Measurements from ENCODE around the gene TMEM52B. TPM values are rescaled to one million over a fixed set of nuclear protein-coding genes. Genes with fewer than 3 reads are reported as not detected.

TMEM52B gene
- total and polyA plus RNA-seq, 2 of the 13 experiments (the other 11 are each of a cell fraction or from before 2014, with no cell fraction given), result not detected

GRCh38 chr12:10211940-10212738 is 33.3 kb downstream of the TMEM52B start:
- Histone ChIP-seq H3K4me1 (ENCODE audit: insufficient read depth, low read length) (peaks cover 19% of the 10 kb centered on the region; the same call in 1 of the 2 replicates), H3K4me2 (ENCODE audit: low read depth, low read length) (peak overlapping the region; percentile 98), H3K27me3 (ENCODE audit: control insufficient read depth in 1 of 2, insufficient read depth in 2 of 2, low read length in 2 of 2) (no peaks in the 10 kb centered on the region; a peak in 1 of 5 replicates), H3K79me2 (ENCODE audit: insufficient read depth, low read length) (no peaks in the 10 kb centered on the region), H3K36me3 (replicated peaks in 1 of 2; ENCODE audit: control insufficient read depth in 1 of 2, insufficient read depth in 2 of 2, low read length in 2 of 2) (no peaks in the 10 kb centered on the region), H2AFZ (ENCODE audit: low read length) (no peak overlapping the region), H3K27ac (ENCODE audit: extremely low read length, insufficient read depth, low read length) (peak overlapping the region; percentile 80), H3K4me3 (replicated peaks in 1 of 3; ENCODE audit: insufficient read depth in 1 of 3, low read depth in 2 of 3, low read length in 3 of 3) (peak overlapping the region; percentile 82 to 97 (median 91)), H3K9me3 (ENCODE audit: low read length) (no peaks in the 10 kb centered on the region), H3K9ac (ENCODE audit: insufficient read depth, low read depth, low read length) (peak overlapping the region; percentile 76), H4K20me1 (ENCODE audit: insufficient read depth, low read length) (no peaks in the 10 kb centered on the region)
- ChIA-PET POLR2A (interaction anchor here (1.0 to 1.9 kb wide), 2 partner anchors 153 to 959 kb away, joined by 4 to 7 read pairs; partner anchors contain the start of gene SMIM10L1), CTCF (ENCODE audit: low intra/inter-chr PET ratio, low total read pairs) (no interaction called here)
- DNase-seq (ENCODE audit: low spot score), result peak; percentile 95
- BruUV-seq (replicated peaks), result no TSS peak
- intact Hi-C loops (cut with micrococcal nuclease; ENCODE audit: unreplicated experiment), result loop anchor here (1.0 to 2.0 kb wide), 2 partner anchors 401 to 511 kb away; partner anchors contain the start of genes MAGOHB and YBX3
- FAIRE-seq, result peak; percentile 82
- WGBS (ENCODE audit: low lambda C conversion rate), result 33% methylated on average over 30 of the region's 40 CpGs
- in situ Hi-C loops (cut with HindIII; ENCODE audit: extremely low pct_ligation_motif_present, low pct_unique_long_range_greater_than_20kb), result no loop called here
- peak; percentile 96 for ATAC-seq
- TF ChIP-seq ZNF274 (CRISPR knock-in tag; IDR thresholded peaks at IDR 0.05) (no peak), FOXJ3 (CRISPR knock-in tag; IDR thresholded peaks at IDR 0.05; ENCODE audit: borderline replicate concordance) (peak; percentile 61; the same call in 1 of the 2 replicates), MEIS2 (CRISPR knock-in tag; IDR thresholded peaks at IDR 0.05) (no peak), ZNF510 (CRISPR knock-in tag; IDR thresholded peaks at IDR 0.05; ENCODE audit: low read depth) (0 out of 2 replicates have a peak, but pooled peaks have one; percentile 19), RFXANK (CRISPR knock-in tag; IDR thresholded peaks at IDR 0.05) (no peak), HNF1A (IDR thresholded peaks at IDR 0.05; ENCODE audit: low read depth) (no peak), HNF1A (CRISPR knock-in tag; IDR thresholded peaks at IDR 0.05; ENCODE audit: borderline replicate concordance) (no peak), RAD21 (CRISPR knock-in tag; IDR thresholded peaks at IDR 0.05) (no peak), TGIF2 (CRISPR knock-in tag; IDR thresholded peaks at IDR 0.05) (no peak), ZMYM3 (CRISPR knock-in tag; IDR thresholded peaks at IDR 0.05) (peak; percentile 71), ZNF431 (CRISPR knock-in tag; IDR thresholded peaks at IDR 0.05; ENCODE audit: borderline replicate concordance, low read depth) (no peak), NFATC3 (CRISPR knock-in tag; IDR thresholded peaks at IDR 0.05) (0 out of 2 replicates have a peak, but pooled peaks have one; percentile 44), YEATS4 (CRISPR knock-in tag; IDR thresholded peaks at IDR 0.05; ENCODE audit: borderline replicate concordance) (no peak; the same call in 1 of the 2 replicates), YY1 (IDR thresholded peaks at IDR 0.05; ENCODE audit: insufficient read depth, insufficient replicate concordance, low read depth, low read length) (no peak), TRAFD1 (CRISPR knock-in tag; IDR thresholded peaks at IDR 0.05; ENCODE audit: borderline replicate concordance) (no peak), KDM5B (CRISPR knock-in tag; IDR thresholded peaks at IDR 0.05; ENCODE audit: borderline replicate concordance) (no peak), FLYWCH1 (CRISPR knock-in tag; IDR thresholded peaks at IDR 0.05) (no peak), ZNF556 (CRISPR knock-in tag; IDR thresholded peaks at IDR 0.05; ENCODE audit: borderline replicate concordance) (no peak), RBM22 (optimal IDR thresholded peaks at IDR 0.05; ENCODE audit: low read length) (no peak)

Data from HepG2 (cell line).